HG03135 (cell line): ENCODE measurements around the gene GMPS.
"Not testable (repeated sequence)": the region's sequence is repeated elsewhere in the genome, so short reads cannot be mapped to it uniquely, and the experiment has no call there.

Experiments
- ATAC-seq: cut with Tn5 transposase; IDR thresholded peaks from one replicate; pipeline ENCODE4 v1.9.1; 2021; ENCODE audit warnings: mild to moderate bottlenecking, moderate library complexity; ENCODE audit not compliant: unreplicated experiment

Gene GMPS

GRCh38 chr3:155870133-155870944 lies at the start of gene GMPS:
Gene GMPS (plus strand): TSS chr3:155870650. CDS start chr3:155870871, 221 bp downstream.
- peak; percentile 90 for ATAC-seq

- ATAC-seq = not testable (repeated sequence)
These were observed 41.9 kb upstream of the GMPS start for GRCh38 chr3:155828490-155829098.

GRCh38 chr3:155835341-155836071 lies 34.9 kb upstream of the GMPS start:
- ATAC-seq = no peak

- ATAC-seq = no peak
These were observed 26.9 kb upstream of the GMPS start for GRCh38 chr3:155843569-155843968.

- ATAC-seq = no peak
These were observed 24.3 kb upstream of the GMPS start for GRCh38 chr3:155846119-155846518.

- no peak for ATAC-seq
These were observed 22.5 kb upstream of the GMPS start for GRCh38 chr3:155847993-155848392.

GRCh38 chr3:155849404-155849803 lies 21.0 kb upstream of the GMPS start:
- ATAC-seq = not testable (repeated sequence)

- ATAC-seq = no peak
These were observed 18.1 kb upstream of the GMPS start for GRCh38 chr3:155852341-155852740.

- ATAC-seq = peak; percentile 2
These were observed 17.0 kb upstream of the GMPS start for GRCh38 chr3:155853214-155854140.

- peak; percentile 93 for ATAC-seq
These were observed 16.1 kb upstream of the GMPS start, which contains the start of gene SLC33A1 for GRCh38 chr3:155854141-155854940. Gene SLC33A1 (minus strand): TSS chr3:155854427. CDS start chr3:155853997, 430 bp downstream.

- no peak for ATAC-seq
These were observed 10.6 kb upstream of the GMPS start for GRCh38 chr3:155859859-155860258.

- not testable (repeated sequence) for ATAC-seq
These were observed 10.0 kb upstream of the GMPS start for GRCh38 chr3:155860424-155860823.

- ATAC-seq = no peak
These were observed 8.8 kb upstream of the GMPS start for GRCh38 chr3:155861476-155862183.

GRCh38 chr3:155862290-155862982 lies 8.0 kb upstream of the GMPS start:
- ATAC-seq = not testable (repeated sequence)

- no peak for ATAC-seq
These were observed 7.2 kb upstream of the GMPS start for GRCh38 chr3:155863072-155863784.

- no peak for ATAC-seq
These were observed 759 bp upstream of the GMPS start for GRCh38 chr3:155869691-155870090.

- peak; percentile 30 for ATAC-seq
These were observed 695 bp downstream of the GMPS start for GRCh38 chr3:155870945-155871745.
